Hematopoietic multipotent progenitor cell treated with erythropoietin and hydrocortisone succinate and interleukin-3 and kit ligand, for 6 days (in vitro differentiated cells): Measurements from ENCODE around the gene MIPEP.
"Not testable (repeated sequence)": the region's sequence is repeated elsewhere in the genome, so short reads cannot be mapped to it uniquely, and the experiment has no call there.

Source experiments
- DNase-seq: peaks from one replicate; pipeline ENCODE4 v3.0.0-alpha.2; 2015

The MIPEP gene

GRCh38 chr13:23884361-23884760 lies 4.8 kb downstream of the MIPEP start:
- DNase-seq = not testable (repeated sequence)

- DNase-seq = no peak
Observed at GRCh38 chr13:23883255-23883654, 5.9 kb downstream of the MIPEP start.

- DNase-seq = not testable (repeated sequence)
Observed at GRCh38 chr13:23881402-23881800, 7.8 kb downstream of the MIPEP start.

- not testable (repeated sequence) for DNase-seq
Observed at GRCh38 chr13:23880493-23881401, 8.5 kb downstream of the MIPEP start.

- DNase-seq = no peak
Observed at GRCh38 chr13:23877286-23877685, 11.9 kb downstream of the MIPEP start.

- DNase-seq = peak; percentile 68
Observed at GRCh38 chr13:23876265-23876664, 12.9 kb downstream of the MIPEP start.

GRCh38 chr13:23871616-23872220 lies 17.5 kb downstream of the MIPEP start:
- peak; percentile 50 for DNase-seq

GRCh38 chr13:23870356-23871140 lies 18.7 kb downstream of the MIPEP start:
- peak; percentile 55 for DNase-seq

GRCh38 chr13:23868521-23868920 lies 20.7 kb downstream of the MIPEP start:
- no peak for DNase-seq

GRCh38 chr13:23867027-23867491 lies 22.1 kb downstream of the MIPEP start:
- peak; percentile 60 for DNase-seq

GRCh38 chr13:23866420-23867026 lies 22.7 kb downstream of the MIPEP start:
- peak; percentile 88 for DNase-seq

GRCh38 chr13:23865906-23866305 lies 23.3 kb downstream of the MIPEP start:
- peak; percentile 26 for DNase-seq

- DNase-seq = peak; percentile 70
Observed at GRCh38 chr13:23865026-23865425, 24.2 kb downstream of the MIPEP start.

GRCh38 chr13:23861310-23861709 lies 27.9 kb downstream of the MIPEP start:
- no peak for DNase-seq

- peak; percentile 90 for DNase-seq
Observed at GRCh38 chr13:23859904-23860303, 29.3 kb downstream of the MIPEP start.

- DNase-seq = no peak
Observed at GRCh38 chr13:23859455-23859854, 29.7 kb downstream of the MIPEP start.

- DNase-seq = no peak
Observed at GRCh38 chr13:23858546-23858945, 30.7 kb downstream of the MIPEP start.

GRCh38 chr13:23856008-23856750 lies 33.0 kb downstream of the MIPEP start:
- DNase-seq = no peak

- DNase-seq = no peak
Observed at GRCh38 chr13:23855360-23855759, 33.8 kb downstream of the MIPEP start.

GRCh38 chr13:23852351-23852750 lies 36.8 kb downstream of the MIPEP start:
- no peak for DNase-seq

GRCh38 chr13:23851106-23851505 lies 38.1 kb downstream of the MIPEP start:
- DNase-seq = no peak

- DNase-seq = no peak
Observed at GRCh38 chr13:23850134-23850533, 39.1 kb downstream of the MIPEP start.
